Naive thymus-derived CD8-positive, alpha-beta T cell (primary cell): ENCODE results near the gene TNFSF10. TPM values are rescaled to one million over a fixed set of nuclear protein-coding genes. Genes with fewer than 3 reads are reported as not detected.
"Not testable (repeated sequence)": the region's sequence is repeated elsewhere in the genome, so short reads cannot be mapped to it uniquely, and the experiment has no call there.

Experiments
- ATAC-seq, 2 donors: fragments of 150-1000 bp; cut with Tn5 transposase in 1 of 2; sonication (Bioruptor Pico), chemical (Tn5 transposase) in 1 of 2; 1 replicate in 1 of 2; 2 replicates in 1 of 2; pipeline ENCODE4 v1.10.0; 2021; ENCODE audit warnings: mild to moderate bottlenecking in 2 of 2, moderate library complexity in 2 of 2
- POLR2A ChIA-PET: fragments of 350-600 bp; sonication (Branson Sonifier 250); formaldehyde crosslinking; loops from one replicate; lab custom pipeline; 2021; ENCODE audit warnings: antibody characterized with exemption; lab: Charles Lee
- DNase-seq, 10 donors: peaks; one replicate each; pipeline versions ENCODE4 v3.0.0 to v3.0.0-alpha.2; 2020 to 2022
- H3K27ac Mint-ChIP-seq, 10 donors: one replicate each; pipeline ENCODE4 v1.8.0; 2020 to 2022; ENCODE audit warnings: mild to moderate bottlenecking in 10 of 10, mixed read lengths in 10 of 10, moderate library complexity in 4 of 10, inconsistent platforms in 1 of 10
- H3K27me3 Mint-ChIP-seq, 5 donors: one replicate each; pipeline ENCODE4 v1.8.0; 2021 to 2022; ENCODE audit warnings: mixed read lengths in 5 of 5
- H3K36me3 Mint-ChIP-seq, 3 donors: one replicate each; pipeline ENCODE4 v1.8.0; 2020 to 2022; ENCODE audit warnings: mixed read lengths in 3 of 3, mild to moderate bottlenecking in 2 of 3, inconsistent platforms in 1 of 3
- H3K4me1 Mint-ChIP-seq, 4 donors: one replicate each; pipeline ENCODE4 v1.8.0; 2021 to 2022; ENCODE audit warnings: mixed read lengths in 4 of 4
- H3K4me3 Mint-ChIP-seq, 10 donors: one replicate each; pipeline ENCODE4 v1.8.0; 2020 to 2022; ENCODE audit warnings: mild to moderate bottlenecking in 10 of 10, mixed read lengths in 10 of 10, moderate library complexity in 6 of 10, inconsistent platforms in 1 of 10
- H3K9me3 Mint-ChIP-seq, 9 donors: one replicate each; pipeline ENCODE4 v1.8.0; 2020 to 2022; ENCODE audit warnings: mixed read lengths in 9 of 9, mild to moderate bottlenecking in 3 of 9, inconsistent platforms in 1 of 9, moderate library complexity in 1 of 9
- polyA plus RNA-seq, 3 donors: library from polyadenylated mRNA; unstranded; fragments of 300-500 nt; fragmentation: Illumina TruSeq; gene quantifications; one replicate each; pipeline ENCODE4 v1.2.3, GENCODE V29; 2021
- total RNA-seq, 8 experiments: library from RNA in 2 of 8; stranded (reverse) in 2 of 8; gene quantifications; one replicate each; pipeline ENCODE4 v1.2.3 and lab custom pipeline; 2021 to 2026

TNFSF10 gene
- total and polyA plus RNA-seq, 5 experiments from 2014 or later: 9.3 to 16.1 (median 11.8) TPM

DNA sequence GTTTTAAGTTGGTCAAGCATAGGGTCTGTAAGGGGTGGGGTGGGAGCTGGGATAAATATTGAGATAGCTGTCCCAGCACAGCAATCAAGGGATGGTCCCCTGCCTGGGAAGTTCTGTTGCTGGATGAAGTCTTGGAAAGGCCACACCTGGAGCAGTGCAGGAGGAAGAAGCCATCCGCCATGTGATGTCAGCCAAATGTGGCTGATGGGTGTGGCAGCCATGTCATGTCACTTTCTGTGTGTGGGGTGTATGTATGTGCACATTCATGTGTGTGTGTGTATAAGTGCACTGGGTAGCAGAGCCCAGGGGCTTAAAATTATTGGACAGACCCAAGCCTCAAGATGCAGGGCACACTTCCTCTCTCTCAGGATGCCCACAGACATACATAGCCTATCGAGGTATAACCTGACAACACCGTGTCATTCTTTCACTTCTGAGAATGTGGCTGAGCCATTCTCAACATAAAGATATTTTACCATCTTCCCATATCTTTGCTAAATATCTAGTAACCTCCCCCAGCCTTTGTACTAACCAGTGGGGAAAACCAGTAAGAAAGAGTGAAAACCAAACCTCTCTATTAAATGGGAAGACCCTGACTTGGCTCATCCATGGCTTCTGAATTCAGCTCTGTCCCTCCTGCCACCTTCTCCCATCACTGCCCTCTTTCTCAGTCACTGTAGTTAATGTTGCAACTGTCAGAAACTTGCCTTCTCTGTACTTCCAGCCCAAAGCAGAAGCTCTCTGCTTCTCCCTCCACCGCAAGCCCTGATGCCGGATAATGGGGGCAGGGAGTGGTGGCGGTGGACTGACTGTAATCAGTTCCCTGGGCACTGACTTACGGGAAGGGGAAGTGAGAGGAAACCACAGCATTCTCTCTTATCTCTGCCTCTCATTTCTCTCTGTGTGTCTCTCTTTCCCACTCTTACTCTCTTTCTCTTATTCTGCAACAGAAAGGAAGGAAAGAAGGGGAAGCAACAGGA lies 11.2 kb downstream of the TNFSF10 start:
- peak; percentile 47 to 74 for ATAC-seq
- H3K9me3 Mint-ChIP-seq: peaks cover 0 to 8% (median 0%) of the 10 kb centered on the region in 9 donors
- POLR2A ChIA-PET: interaction anchor here (1.7 kb wide), 1 partner anchor 11 kb away, joined by 5 read pairs; the partner anchor contains the start of gene TNFSF10
- peaks cover 34 to 65% (median 61%) of the 10 kb centered on the region in 4 donors for H3K4me1 Mint-ChIP-seq
- peak overlapping the region; percentile 39 to 86 (median 72) for H3K4me3 Mint-ChIP-seq
- peak overlapping the region; percentile 13 to 86 (median 66) for H3K27ac Mint-ChIP-seq
- H3K27me3 Mint-ChIP-seq: no peaks in the 10 kb centered on the region
- peaks cover 28 to 80% (median 59%) of the 10 kb centered on the region in 3 donors for H3K36me3 Mint-ChIP-seq
- DNase-seq: peak in 5 of 10 donors; percentile 30 to 39 (median 32)

DNA sequence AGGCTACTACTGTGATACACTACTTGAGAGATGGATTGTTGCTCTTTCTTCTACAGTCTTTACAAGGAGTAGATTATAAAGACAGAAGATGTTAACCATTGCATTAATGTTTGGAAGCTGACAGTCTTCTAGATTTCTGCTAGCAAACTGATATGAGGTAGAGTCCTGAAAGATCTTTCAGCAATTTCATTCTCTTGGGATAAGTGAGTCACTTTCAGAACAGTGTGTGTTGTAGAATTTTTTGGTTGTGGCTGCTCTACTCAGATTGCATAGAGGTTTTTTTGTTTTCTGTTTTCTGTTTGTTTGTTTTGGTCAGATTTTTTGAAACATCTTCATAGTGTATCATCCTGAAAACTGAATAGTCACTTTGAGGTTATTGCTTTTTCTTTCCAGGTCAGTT lies 17.1 kb downstream of the TNFSF10 start:
- H3K27ac Mint-ChIP-seq: peak overlapping the region in 3 of 10 donors; percentile 18 to 40 (median 24)
- ATAC-seq (no peak), DNase-seq (no peak)
- H3K4me1 Mint-ChIP-seq: peaks cover 3 to 6% (median 4%) of the 10 kb centered on the region in 4 donors
- peaks cover 32 to 65% (median 47%) of the 10 kb centered on the region in 3 donors for H3K36me3 Mint-ChIP-seq
- H3K27me3 Mint-ChIP-seq: no peaks in the 10 kb centered on the region
- H3K9me3 Mint-ChIP-seq: peaks cover 0 to 6% (median 0%) of the 10 kb centered on the region in 9 donors
- H3K4me3 Mint-ChIP-seq: no peak overlapping the region
- POLR2A ChIA-PET: no interaction called here

DNA sequence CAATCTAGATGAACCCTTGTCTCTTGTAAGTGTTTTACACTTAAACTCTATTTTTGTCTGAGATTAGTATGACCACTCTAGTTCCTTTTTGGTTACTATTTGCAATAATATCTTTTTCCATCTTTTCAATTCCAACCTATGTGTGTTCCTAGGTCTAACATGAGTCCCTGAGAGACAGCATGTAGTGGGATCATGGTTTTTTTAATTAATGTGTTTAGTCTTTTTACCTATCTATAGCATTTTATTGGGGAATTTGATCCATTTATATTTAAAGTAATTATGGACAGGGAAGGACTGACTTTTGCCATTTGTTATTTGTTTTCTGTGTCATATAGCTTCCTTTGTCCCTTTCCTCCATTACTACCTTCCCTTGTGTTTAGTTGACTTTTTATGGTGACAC lies 21.7 kb downstream of the TNFSF10 start:
- POLR2A ChIA-PET: no interaction called here
- DNase-seq (no peak), ATAC-seq (no peak)
- Mint-ChIP-seq H3K9me3 (peaks cover 0 to 4% (median 0%) of the 10 kb centered on the region in 9 donors), H3K4me3 (no peak overlapping the region), H3K36me3 (peaks cover 10 to 21% (median 13%) of the 10 kb centered on the region in 3 donors), H3K27ac (no peak overlapping the region), H3K4me1 (no peaks in the 10 kb centered on the region), H3K27me3 (peaks cover 0 to 4% (median 0%) of the 10 kb centered on the region in 5 donors)

DNA sequence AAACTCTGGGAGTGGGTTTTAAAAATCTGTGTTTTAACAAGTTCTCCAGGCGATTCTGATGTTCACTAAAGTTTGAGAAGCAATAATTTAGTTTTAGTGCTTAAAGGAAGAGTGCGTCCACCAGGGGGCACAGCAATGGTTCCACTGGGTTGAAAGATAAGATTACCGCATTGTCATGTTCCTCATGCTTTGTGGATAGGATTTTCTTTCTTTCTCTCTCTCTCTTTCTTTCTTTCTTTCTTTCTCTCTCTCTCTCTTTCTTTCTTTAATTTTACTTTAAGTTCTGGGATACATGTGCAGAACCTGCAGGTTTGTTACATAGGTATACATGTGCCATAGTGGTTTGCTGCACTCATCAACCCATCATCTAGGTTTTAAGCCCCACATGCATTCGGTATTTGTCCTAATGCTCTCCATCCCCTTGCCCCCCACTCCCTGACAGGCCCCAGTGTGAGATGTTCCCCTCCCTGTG lies 33.0 kb downstream of the TNFSF10 start:
- POLR2A ChIA-PET, H3K9me3 Mint-ChIP-seq, H3K4me1 Mint-ChIP-seq, H3K36me3 Mint-ChIP-seq: not testable (repeated sequence)
- ATAC-seq: peak; percentile 54 to 61
- DNase-seq: peak; percentile 33 to 83 (median 68)
- Mint-ChIP-seq H3K4me3 (peak overlapping the region in 1 of 10 donors; percentile 3), H3K27me3 (peaks cover 0 to 14% (median 3%) of the 10 kb centered on the region in 5 donors), H3K27ac (peak overlapping the region in 2 of 10 donors; percentile 67 to 75)

GRCh38 chr3:172478116-172478515 lies 45.1 kb downstream of the TNFSF10 start:
- H3K4me3 Mint-ChIP-seq: no peak overlapping the region
- H3K27ac Mint-ChIP-seq: peak overlapping the region in 1 of 10 donors; percentile 33
- ATAC-seq (no peak), DNase-seq (no peak)
- POLR2A ChIA-PET: no interaction called here
- no peaks in the 10 kb centered on the region for H3K9me3 Mint-ChIP-seq
- peaks cover 0 to 3% (median 0%) of the 10 kb centered on the region in 5 donors for H3K27me3 Mint-ChIP-seq
- H3K36me3 Mint-ChIP-seq: no peaks in the 10 kb centered on the region
- peaks cover 3 to 9% (median 7%) of the 10 kb centered on the region in 4 donors for H3K4me1 Mint-ChIP-seq

DNA sequence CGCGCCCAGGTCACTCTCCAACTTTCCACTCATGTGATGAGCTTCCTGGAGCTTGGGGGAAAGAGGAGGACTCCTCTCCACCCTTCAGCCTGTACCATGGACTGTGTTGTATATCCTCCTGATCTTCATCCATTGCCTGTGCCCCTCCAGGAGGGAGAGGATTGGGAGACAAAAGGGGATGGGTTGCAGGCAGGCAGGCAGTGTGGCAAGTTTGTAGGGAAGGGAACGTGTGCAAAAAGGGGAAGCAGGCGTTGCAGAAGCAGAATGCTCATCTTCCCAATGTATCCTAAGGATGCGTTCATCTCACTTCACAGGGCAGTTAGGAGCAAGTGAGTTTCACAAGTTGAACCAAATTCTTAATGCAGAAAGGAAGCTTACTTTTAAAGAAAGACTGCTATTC lies 46.9 kb downstream of the TNFSF10 start:
- peaks cover 0 to 5% (median 4%) of the 10 kb centered on the region in 3 donors for H3K36me3 Mint-ChIP-seq
- POLR2A ChIA-PET: interaction anchor here (0.6 kb wide), 1 partner anchor 127 kb away, joined by 3 read pairs; no protein-coding TSS in a partner anchor
- DNase-seq (no peak), ATAC-seq (no peak)
- peaks cover 0 to 4% (median 0%) of the 10 kb centered on the region in 5 donors for H3K27me3 Mint-ChIP-seq
- peaks cover 0 to 10% (median 0%) of the 10 kb centered on the region in 9 donors for H3K9me3 Mint-ChIP-seq
- peak overlapping the region in 1 of 10 donors; percentile 54 for H3K27ac Mint-ChIP-seq
- H3K4me3 Mint-ChIP-seq: peak overlapping the region; percentile 39 to 93 (median 87)
- H3K4me1 Mint-ChIP-seq: peaks cover 3 to 9% (median 7%) of the 10 kb centered on the region in 4 donors

- Mint-ChIP-seq H3K4me1 (peaks cover 3 to 9% (median 7%) of the 10 kb centered on the region in 4 donors), H3K27ac (no peak overlapping the region), H3K4me3 (no peak overlapping the region), H3K27me3 (peaks cover 0 to 5% (median 0%) of the 10 kb centered on the region in 5 donors), H3K9me3 (peaks cover 0 to 14% (median 2%) of the 10 kb centered on the region in 9 donors), H3K36me3 (peaks cover 0 to 10% (median 4%) of the 10 kb centered on the region in 3 donors)
- POLR2A ChIA-PET: no interaction called here
- ATAC-seq (no peak), DNase-seq (no peak)
Observed at GRCh38 chr3:172475703-172476102, 47.5 kb downstream of the TNFSF10 start.

GRCh38 chr3:172471903-172472302 lies 51.3 kb downstream of the TNFSF10 start:
- Mint-ChIP-seq H3K27me3 (peaks cover 2 to 25% (median 11%) of the 10 kb centered on the region in 5 donors), H3K36me3 (peaks cover 0 to 10% (median 4%) of the 10 kb centered on the region in 3 donors), H3K9me3 (peaks cover 0 to 14% (median 4%) of the 10 kb centered on the region in 9 donors), H3K27ac (peak overlapping the region in 1 of 10 donors; percentile 18), H3K4me3 (no peak overlapping the region), H3K4me1 (peaks cover 0 to under 1% (median under 1%) of the 10 kb centered on the region in 4 donors)
- POLR2A ChIA-PET: no interaction called here
- DNase-seq (no peak), ATAC-seq (no peak)

DNA sequence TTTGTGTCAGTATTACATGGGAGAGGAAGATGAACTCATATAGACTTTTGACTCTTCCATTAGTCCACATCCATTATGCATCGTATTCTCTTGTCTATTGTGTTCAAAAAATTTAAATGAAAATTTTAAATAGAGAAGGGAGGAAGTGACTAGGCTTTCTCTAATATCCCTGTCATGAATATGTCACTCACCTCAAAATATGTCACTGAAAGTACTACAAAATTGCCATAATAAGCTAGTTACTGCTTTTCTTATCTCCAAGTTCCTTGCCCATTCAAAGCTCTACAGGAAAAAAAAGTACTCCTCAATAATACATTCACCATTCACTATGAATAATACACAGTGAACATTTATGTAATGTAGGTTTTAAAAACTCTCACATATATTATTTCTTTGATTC lies 52.6 kb downstream of the TNFSF10 start:
- no peak for ATAC-seq
- H3K9me3 Mint-ChIP-seq: peaks cover 0 to 14% (median 4%) of the 10 kb centered on the region in 9 donors

GRCh38 chr3:172467170-172467824 lies 55.9 kb downstream of the TNFSF10 start:
- DNase-seq (no peak), ATAC-seq (no peak)
- Mint-ChIP-seq H3K36me3 (peaks cover 0 to 10% (median 4%) of the 10 kb centered on the region in 3 donors), H3K4me3 (no peak overlapping the region), H3K27ac (peak overlapping the region in 1 of 10 donors; percentile 45), H3K4me1 (no peaks in the 10 kb centered on the region), H3K9me3 (peaks cover 0 to 14% (median 4%) of the 10 kb centered on the region in 9 donors), H3K27me3 (peaks cover 4 to 28% (median 11%) of the 10 kb centered on the region in 5 donors)
- POLR2A ChIA-PET: no interaction called here

More for the DNA sequence above, 52.6 kb downstream of the TNFSF10 start:
- Mint-ChIP-seq H3K27me3 (peaks cover 4 to 28% (median 11%) of the 10 kb centered on the region in 5 donors), H3K4me3 (no peak overlapping the region), H3K36me3 (peaks cover 0 to 10% (median 4%) of the 10 kb centered on the region in 3 donors), H3K27ac (no peak overlapping the region), H3K4me1 (no peaks in the 10 kb centered on the region)
- no peak for DNase-seq
- POLR2A ChIA-PET: no interaction called here

DNA sequence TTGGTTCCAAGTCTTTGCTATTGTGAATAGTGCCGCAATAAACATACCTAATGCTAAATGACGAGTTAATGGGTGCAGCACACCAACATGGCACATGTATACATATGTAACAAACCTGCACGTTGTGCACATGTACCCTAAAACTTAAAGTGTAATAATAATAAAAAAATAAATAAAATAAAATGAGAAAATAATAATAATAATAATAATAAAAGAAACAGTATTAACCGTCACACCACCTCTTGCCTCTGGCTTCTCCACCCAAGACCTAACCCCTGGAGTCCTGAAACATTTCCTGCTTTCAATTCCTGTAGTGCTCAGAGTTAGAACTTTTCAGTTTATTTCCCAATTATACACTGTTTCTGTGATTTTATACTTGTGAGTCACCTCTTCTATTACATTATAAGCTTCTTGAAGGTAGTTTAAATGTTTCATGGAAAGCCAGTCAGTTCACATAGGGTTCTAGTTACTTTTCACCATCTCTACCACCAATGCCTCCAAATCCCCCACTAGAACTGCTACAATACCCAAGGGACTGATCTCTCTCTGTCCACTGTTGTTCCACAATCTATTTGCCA lies 56.6 kb downstream of the TNFSF10 start:
- peaks cover 4 to 26% (median 11%) of the 10 kb centered on the region in 5 donors for H3K27me3 Mint-ChIP-seq
- DNase-seq: no peak
- H3K4me1 Mint-ChIP-seq: no peaks in the 10 kb centered on the region
- no peak overlapping the region for H3K27ac Mint-ChIP-seq
- H3K4me3 Mint-ChIP-seq: no peak overlapping the region
- POLR2A ChIA-PET: no interaction called here
- peaks cover 0 to 8% (median under 1%) of the 10 kb centered on the region in 3 donors for H3K36me3 Mint-ChIP-seq
- no peak for ATAC-seq
- H3K9me3 Mint-ChIP-seq: peaks cover 0 to 8% (median 0%) of the 10 kb centered on the region in 9 donors

GRCh38 chr3:172465281-172465680 lies 57.9 kb downstream of the TNFSF10 start:
- H3K4me3 Mint-ChIP-seq: no peak overlapping the region
- ATAC-seq: no peak
- POLR2A ChIA-PET: no interaction called here
- H3K36me3 Mint-ChIP-seq: no peaks in the 10 kb centered on the region
- H3K27me3 Mint-ChIP-seq: peaks cover 4 to 22% (median 10%) of the 10 kb centered on the region in 5 donors
- H3K4me1 Mint-ChIP-seq: no peaks in the 10 kb centered on the region
- DNase-seq: no peak
- H3K27ac Mint-ChIP-seq: no peak overlapping the region
- H3K9me3 Mint-ChIP-seq: peaks cover 0 to 4% (median 0%) of the 10 kb centered on the region in 9 donors
